Ishikawa (cell line): Measurements from ENCODE around the gene ARID1B.

Experiments
- CEBPB ChIP-seq: IDR thresholded peaks from 2 replicates; pipeline ENCODE4 v1.6.1; 2012
- CREB1 ChIP-seq: IDR thresholded peaks from 2 replicates; pipeline ENCODE4 v1.6.1; 2012; ENCODE audit warnings: low read depth
- EGR1 ChIP-seq: IDR thresholded peaks from 2 replicates; pipeline ENCODE4 v1.6.1; 2012
- EP300 ChIP-seq: IDR thresholded peaks from 2 replicates; pipeline ENCODE4 v1.6.1; 2012; ENCODE audit warnings: borderline replicate concordance
- FOXM1 ChIP-seq: IDR thresholded peaks from 2 replicates; pipeline ENCODE4 v1.6.1; 2012; ENCODE audit warnings: low read depth, borderline replicate concordance
- NFIC ChIP-seq: IDR thresholded peaks from 2 replicates; pipeline ENCODE4 v1.6.1; 2012
- RAD21 ChIP-seq: IDR thresholded peaks from 2 replicates; pipeline ENCODE4 v1.6.1; 2012; ENCODE audit warnings: low read depth
- TAF1 ChIP-seq: IDR thresholded peaks from 2 replicates; pipeline ENCODE4 v1.6.1; 2012; ENCODE audit warnings: low read depth, mild to moderate bottlenecking
- TCF12 ChIP-seq: IDR thresholded peaks from 2 replicates; pipeline ENCODE4 v1.6.1; 2012; ENCODE audit warnings: low read depth
- TEAD4 ChIP-seq: IDR thresholded peaks from 2 replicates; pipeline ENCODE4 v1.6.1; 2012
- YY1 ChIP-seq: IDR thresholded peaks from 2 replicates; pipeline ENCODE4 v1.6.1; 2012; ENCODE audit warnings: low read depth
- ZBTB7A ChIP-seq: IDR thresholded peaks from 2 replicates; pipeline ENCODE4 v1.6.1; 2012; ENCODE audit warnings: low read depth
- TF ChIP-seq, protein P1 (sequence below): IDR thresholded peaks from 2 replicates; pipeline ENCODE4 v1.6.1; 2012
- TF ChIP-seq, protein P2 (sequence below): IDR thresholded peaks from 2 replicates; pipeline ENCODE4 v1.6.1; 2012; ENCODE audit warnings: low read depth, mild to moderate bottlenecking
- TF ChIP-seq, protein P3 (sequence below): IDR thresholded peaks from 2 replicates; pipeline ENCODE4 v1.6.1; 2012

Gene ARID1B

DNA sequence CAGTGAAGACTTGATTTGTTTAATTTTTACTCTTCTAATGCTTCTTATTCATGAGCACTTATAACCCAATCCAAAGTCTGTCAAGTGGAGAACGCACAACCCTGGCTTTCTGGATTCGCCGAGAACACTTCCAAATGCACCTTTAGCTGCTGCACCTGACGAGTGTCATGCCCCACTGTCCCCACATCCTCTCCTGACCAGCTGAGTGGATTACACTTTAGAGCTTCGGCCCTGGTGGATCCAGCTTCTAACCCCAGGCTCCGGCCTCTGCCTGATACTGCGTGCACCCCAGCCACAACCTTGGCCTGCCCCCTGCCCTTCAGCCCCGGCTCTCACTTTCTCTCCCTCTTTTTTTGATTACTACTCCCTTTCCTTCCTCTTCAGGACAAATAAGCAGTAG, 287.3 kb downstream of the ARID1B start:
- TF ChIP-seq TEAD4 (no peak), RAD21 (no peak), CEBPB (no peak), EGR1 (no peak), YY1 (no peak), CREB1 (no peak), TAF1 (no peak), EP300 (no peak), ZBTB7A (no peak), FOXM1 (no peak), NFIC (no peak), TCF12 (no peak)
- TF ChIP-seq, protein P1, sequence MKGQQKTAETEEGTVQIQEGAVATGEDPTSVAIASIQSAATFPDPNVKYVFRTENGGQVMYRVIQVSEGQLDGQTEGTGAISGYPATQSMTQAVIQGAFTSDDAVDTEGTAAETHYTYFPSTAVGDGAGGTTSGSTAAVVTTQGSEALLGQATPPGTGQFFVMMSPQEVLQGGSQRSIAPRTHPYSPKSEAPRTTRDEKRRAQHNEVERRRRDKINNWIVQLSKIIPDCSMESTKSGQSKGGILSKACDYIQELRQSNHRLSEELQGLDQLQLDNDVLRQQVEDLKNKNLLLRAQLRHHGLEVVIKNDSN: no peak
- TF ChIP-seq, protein P2, sequence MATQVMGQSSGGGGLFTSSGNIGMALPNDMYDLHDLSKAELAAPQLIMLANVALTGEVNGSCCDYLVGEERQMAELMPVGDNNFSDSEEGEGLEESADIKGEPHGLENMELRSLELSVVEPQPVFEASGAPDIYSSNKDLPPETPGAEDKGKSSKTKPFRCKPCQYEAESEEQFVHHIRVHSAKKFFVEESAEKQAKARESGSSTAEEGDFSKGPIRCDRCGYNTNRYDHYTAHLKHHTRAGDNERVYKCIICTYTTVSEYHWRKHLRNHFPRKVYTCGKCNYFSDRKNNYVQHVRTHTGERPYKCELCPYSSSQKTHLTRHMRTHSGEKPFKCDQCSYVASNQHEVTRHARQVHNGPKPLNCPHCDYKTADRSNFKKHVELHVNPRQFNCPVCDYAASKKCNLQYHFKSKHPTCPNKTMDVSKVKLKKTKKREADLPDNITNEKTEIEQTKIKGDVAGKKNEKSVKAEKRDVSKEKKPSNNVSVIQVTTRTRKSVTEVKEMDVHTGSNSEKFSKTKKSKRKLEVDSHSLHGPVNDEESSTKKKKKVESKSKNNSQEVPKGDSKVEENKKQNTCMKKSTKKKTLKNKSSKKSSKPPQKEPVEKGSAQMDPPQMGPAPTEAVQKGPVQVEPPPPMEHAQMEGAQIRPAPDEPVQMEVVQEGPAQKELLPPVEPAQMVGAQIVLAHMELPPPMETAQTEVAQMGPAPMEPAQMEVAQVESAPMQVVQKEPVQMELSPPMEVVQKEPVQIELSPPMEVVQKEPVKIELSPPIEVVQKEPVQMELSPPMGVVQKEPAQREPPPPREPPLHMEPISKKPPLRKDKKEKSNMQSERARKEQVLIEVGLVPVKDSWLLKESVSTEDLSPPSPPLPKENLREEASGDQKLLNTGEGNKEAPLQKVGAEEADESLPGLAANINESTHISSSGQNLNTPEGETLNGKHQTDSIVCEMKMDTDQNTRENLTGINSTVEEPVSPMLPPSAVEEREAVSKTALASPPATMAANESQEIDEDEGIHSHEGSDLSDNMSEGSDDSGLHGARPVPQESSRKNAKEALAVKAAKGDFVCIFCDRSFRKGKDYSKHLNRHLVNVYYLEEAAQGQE: no peak
- TF ChIP-seq, protein P3, sequence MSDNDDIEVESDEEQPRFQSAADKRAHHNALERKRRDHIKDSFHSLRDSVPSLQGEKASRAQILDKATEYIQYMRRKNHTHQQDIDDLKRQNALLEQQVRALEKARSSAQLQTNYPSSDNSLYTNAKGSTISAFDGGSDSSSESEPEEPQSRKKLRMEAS: no peak

DNA sequence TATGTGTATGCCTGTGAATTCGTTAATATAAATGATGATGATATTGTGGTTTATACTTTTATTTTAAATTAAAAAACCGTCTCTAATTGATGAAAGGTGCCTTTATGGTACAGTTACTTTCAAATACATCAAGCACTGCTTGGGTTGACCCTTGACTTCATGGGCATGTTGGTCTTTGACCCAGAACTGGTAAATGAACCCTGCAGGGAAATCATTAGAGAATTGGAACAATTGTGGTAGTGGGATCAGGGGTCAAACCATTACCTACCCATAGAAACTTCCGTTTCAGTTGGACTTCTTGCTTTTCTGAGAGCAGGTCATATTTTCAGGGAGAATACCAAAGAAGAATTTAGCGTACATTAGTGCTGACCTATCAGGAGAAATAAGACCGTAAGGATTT, 288.2 kb downstream of the ARID1B start:
- no peak for TF ChIP-seq TCF12
- no peak for TF ChIP-seq FOXM1
- TF ChIP-seq EP300: no peak
- TF ChIP-seq NFIC: no peak

DNA sequence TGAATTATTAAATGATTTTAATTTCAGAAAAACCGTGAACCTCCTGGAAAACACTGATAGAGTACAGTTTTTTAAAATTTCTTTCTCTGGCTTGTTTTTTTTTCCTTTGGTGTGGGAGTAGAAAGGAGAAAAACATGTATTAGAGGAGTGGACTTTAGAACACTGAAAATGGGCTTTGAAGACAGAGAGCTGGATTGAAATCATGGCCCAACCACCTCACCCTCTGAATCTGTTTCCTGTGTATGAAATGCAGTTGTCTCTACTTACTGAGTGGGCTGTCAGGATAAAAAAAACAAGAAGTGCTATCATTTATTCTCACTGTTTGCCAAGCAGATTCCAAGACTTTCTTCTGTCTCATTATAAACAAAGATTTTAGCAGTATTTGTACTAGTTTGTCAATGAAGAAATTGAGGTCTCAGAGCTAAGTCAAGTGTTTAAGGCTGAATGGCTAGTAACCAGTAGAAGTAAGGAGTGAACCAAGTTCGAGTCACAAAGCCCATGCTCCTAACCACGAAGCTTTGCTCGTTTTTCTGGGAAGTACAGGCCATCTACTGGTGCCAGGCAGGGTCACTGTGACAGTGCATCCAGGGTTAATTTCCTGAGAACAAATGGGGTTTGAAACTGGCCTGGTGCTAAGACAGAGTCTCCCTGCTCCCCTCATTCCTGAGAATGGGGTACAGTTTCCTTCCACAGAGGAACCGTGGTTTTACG, 289.8 kb downstream of the ARID1B start:
- TF ChIP-seq RAD21 (no peak), YY1 (no peak), NFIC (no peak), CEBPB (no peak), EGR1 (no peak), ZBTB7A (no peak), FOXM1 (no peak), EP300 (no peak), TEAD4 (no peak), TAF1 (no peak), CREB1 (no peak), TCF12 (no peak)
- TF ChIP-seq, protein P2: no peak
- TF ChIP-seq, protein P3: no peak
- TF ChIP-seq, protein P1: no peak

DNA sequence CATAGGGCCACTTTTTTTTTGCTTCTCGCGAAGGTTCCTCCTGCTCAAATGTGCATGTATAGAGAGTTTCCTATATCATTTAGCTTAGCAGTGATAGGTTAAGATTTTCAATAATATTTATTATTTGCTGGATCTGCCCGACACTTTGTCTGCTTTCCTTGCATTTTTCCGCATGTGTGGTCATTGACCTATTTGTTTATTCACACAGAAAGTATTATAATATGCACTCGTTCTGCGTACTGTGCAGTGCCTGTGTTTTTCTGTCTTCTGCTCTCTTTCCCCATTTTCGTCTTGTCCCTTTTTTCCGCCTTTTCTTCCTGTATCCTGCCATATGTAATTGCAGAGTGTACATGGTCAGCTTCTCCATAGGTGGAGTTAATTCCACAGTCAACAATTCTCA, 290.3 kb downstream of the ARID1B start:
- TF ChIP-seq, protein P2: no peak
- no peak for TF ChIP-seq EP300
- no peak for TF ChIP-seq TCF12
- TF ChIP-seq TAF1: no peak
- TF ChIP-seq ZBTB7A: no peak
- TF ChIP-seq TEAD4: no peak
- no peak for TF ChIP-seq RAD21
- TF ChIP-seq CEBPB: no peak
- TF ChIP-seq CREB1: no peak
- TF ChIP-seq, protein P3: no peak
- no peak for TF ChIP-seq NFIC
- TF ChIP-seq, protein P1: no peak
- TF ChIP-seq YY1: no peak
- TF ChIP-seq EGR1: no peak
- TF ChIP-seq FOXM1: no peak
